Medulla oblongata (tissue), 1 donor: ENCODE results near the gene AP1M2.
"Not testable (repeated sequence)": the region's sequence is repeated elsewhere in the genome, so short reads cannot be mapped to it uniquely, and the experiment has no call there.

Source experiments
- DNase-seq: peaks from one replicate; pipeline ENCODE4 v3.0.0-alpha.2; 2015; ENCODE audit errors: extremely low spot score

Gene AP1M2

DNA sequence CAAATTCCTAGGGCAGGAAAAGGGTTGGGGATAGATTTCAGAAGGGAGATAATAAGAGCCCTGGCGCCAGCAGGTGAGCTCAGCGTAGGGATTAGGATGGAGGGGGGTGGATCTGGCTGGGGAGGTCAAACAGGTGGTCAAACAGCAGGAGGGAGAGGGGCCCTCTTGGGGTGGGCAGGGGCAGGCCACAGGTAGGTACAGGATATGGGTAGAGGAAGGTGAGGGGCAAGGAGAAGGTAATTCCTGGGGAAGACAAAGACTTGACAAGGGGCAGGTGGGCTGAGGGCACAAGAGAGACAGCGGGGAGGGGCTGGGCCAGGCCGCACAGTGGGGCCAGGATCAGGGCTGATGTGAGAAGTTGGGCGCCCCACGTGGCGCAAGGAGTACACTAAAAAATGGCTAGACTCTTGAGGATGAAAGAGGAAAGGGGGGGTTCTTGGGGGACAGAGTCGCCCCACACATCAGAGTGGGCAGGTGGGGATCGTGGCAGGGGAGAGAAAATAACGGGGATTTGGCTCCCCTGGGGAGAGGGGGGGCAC lies 22.0 kb downstream of the AP1M2 start:
- peak; percentile 35 for DNase-seq

DNA sequence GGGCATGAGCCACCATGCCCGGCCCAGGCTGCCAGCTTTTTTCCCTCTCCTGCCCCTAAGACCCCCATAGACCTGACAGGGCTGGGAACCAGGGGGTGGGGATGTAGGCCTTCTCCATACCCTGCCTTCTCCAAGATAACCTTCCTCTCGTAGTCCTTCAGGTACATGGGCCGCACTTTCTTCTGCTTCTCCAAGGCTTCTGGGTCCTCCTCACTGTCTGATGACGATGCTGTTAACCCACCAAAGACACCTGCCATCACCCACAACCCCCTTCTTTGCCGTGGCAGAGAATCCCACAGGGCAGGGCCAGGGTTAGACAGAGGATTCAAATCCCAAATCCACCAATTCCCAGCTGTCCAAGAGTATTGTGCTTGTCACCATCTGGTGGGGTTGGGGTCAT lies 24.5 kb downstream of the AP1M2 start:
- DNase-seq = no peak

DNA sequence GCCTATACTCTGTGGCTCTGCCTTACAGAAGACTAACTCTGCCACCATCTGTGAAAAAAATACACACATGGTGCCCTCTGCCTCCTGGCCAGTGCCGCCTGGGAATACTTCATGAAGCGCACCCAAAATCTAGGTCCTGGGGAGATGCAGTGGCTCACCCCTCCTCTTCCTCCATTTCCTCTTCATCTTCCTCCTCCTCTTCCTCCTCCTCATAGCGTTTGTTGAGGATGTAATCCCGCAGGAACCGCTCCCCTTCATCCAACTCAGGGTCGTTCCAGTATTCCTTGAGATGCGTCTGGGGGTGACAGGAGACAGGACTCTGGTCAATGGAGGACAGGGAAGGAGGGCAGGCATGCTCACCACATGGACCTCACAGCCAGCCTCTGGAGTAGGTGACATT lies 27.0 kb downstream of the AP1M2 start:
- no peak for DNase-seq

DNA sequence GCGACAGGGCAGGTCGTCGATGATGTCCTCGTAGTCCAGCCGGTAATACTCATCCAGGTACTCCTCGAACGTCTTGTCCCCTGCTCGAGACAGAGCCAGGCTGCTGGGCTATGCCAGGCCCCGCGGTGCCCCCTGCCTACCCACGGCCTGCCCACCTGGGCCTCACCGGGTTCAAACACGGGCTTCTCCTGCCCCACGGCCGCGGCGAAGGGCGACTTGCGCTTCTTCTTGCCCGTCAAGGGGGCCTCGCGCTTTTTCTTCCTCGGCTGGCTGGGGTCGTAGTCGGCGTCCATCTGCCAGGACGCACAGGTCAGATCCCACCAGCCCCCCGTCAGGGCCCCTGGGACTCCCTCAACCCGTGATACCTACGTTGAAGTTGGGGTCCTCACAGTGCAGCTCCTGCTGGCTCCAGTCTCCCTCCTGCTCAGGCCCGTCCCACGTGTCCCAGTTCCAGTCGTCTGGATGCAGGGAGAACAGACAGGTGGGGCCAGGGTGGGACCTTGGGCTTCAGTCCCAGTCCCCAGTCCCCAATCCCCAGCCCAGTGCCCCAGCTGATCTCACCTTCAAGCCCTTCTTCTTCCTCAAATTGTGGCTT lies 29.4 kb downstream of the AP1M2 start:
- no peak for DNase-seq

- DNase-seq = no peak
Observed at GRCh38 chr19:10555610-10555973, 31.5 kb downstream of the AP1M2 start.

DNA sequence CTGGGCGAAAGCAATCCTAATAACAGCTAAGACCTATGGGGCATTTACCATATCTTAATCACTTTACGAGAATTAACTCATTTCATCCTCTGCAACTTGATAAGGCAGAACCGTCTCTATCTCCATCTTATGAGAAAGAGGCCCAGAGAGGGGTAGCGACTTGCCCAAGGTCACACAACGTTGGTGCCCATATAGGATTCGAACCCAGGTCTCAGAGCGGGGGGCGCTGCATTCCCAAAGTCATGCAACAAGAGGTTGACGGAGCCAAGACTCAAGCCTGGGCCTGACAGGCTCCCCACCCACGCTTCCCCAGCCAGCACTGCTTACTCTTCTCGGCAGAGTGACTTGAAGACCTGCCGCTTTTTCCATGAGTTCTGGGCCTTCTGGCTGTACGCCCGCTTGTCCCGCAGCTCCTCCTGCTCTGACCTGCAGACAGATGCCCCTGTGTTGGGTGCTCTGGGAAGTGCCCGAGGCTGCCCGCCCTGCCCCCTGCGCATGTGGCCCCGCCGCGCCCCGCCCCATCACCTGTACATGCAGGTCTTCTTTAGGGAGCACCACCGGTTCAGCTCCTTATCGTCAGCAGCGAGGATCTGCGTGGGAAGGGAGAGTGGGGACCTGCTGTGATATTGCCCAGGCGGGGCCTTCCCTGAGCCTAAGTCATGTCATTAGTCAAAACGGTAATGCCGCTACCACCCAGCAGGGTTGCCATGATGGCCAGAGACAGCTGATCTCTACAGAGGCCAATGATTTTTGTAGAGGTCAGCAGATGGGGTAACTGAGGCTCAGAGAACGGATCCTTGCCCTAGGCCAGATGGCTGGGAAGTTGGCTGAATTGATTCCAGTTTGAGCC lies 32.1 kb downstream of the AP1M2 start:
- DNase-seq = no peak

GRCh38 chr19:10553943-10554381 lies 33.1 kb downstream of the AP1M2 start:
- DNase-seq = no peak

- no peak for DNase-seq
Observed at GRCh38 chr19:10553087-10553667, 33.9 kb downstream of the AP1M2 start.

GRCh38 chr19:10552510-10553053 lies 34.5 kb downstream of the AP1M2 start:
- DNase-seq = no peak

DNA sequence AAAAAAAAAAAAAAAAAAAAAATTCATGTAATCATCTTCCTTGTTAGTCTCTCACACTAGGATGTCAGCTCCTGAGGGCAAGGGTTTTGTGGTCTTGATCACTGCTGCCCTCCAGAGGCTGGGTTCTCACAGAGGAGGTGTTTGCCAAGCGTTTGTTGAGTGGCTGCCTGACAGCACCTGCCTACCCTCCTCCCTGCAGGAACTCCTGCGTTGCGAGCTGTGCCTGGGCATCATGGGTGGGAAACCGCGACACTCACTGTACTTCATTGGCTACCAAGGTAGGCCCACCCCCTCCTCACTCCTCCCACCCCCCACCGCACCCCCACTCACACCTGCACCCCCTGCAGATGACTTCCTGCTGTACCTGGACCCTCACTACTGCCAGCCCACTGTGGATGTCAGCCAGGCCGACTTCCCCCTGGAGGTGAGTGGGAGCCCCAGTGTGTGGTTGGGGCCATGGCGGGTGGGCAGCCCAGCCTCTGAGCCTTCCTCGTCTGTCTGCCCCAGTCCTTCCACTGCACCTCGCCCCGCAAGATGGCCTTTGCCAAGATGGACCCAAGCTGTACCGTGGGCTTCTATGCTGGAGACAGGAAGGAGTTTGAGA lies 35.3 kb downstream of the AP1M2 start:
- DNase-seq = no peak

GRCh38 chr19:10551006-10551405 lies 36.1 kb downstream of the AP1M2 start:
- DNase-seq = not testable (repeated sequence)

GRCh38 chr19:10550336-10550735 lies 36.8 kb downstream of the AP1M2 start:
- no peak for DNase-seq

DNA sequence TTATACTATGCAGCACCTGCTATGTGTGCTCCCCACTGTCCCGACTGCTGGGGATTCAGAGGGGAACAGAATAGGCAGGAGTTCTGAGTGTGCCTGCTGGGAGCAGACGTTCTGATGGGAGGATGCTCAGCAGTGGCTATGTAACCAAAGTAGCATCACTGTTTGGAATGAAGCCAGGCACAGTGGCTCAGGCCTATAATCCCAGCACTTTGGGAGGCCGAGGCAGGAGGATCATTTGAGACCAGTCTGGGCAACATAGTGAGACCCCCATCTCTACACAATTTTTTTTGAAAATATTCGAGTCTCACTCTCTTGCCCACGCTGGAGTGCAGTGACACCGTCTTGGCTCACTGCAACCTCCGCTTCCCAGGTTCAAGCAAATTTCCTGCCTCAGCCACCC lies 37.4 kb downstream of the AP1M2 start:
- DNase-seq = no peak

GRCh38 chr19:10548746-10549276 lies 38.3 kb downstream of the AP1M2 start:
- DNase-seq = no peak

DNA sequence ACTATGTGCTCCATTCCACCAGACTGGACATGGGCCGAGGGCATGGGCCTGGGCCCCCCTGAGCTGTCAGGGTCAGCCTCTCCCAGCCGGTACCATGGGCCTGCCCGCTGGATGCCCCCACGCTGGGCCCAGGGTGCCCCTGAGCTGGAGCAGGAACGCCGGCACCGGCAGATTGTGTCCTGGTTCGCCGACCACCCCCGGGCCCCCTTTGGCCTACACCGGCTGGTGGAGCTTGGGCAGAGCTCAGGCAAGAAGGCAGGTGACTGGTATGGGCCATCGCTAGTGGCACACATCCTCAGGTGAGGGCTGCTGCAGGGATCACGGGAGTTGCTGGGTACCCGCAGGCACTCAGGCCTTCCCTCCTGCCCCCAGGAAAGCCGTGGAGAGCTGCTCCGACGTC lies 40.3 kb downstream of the AP1M2 start:
- DNase-seq = no peak

GRCh38 chr19:10544753-10545251 lies 42.3 kb downstream of the AP1M2 start:
- no peak for DNase-seq

GRCh38 chr19:10544242-10544752 lies 42.8 kb downstream of the AP1M2 start:
- no peak for DNase-seq

DNA sequence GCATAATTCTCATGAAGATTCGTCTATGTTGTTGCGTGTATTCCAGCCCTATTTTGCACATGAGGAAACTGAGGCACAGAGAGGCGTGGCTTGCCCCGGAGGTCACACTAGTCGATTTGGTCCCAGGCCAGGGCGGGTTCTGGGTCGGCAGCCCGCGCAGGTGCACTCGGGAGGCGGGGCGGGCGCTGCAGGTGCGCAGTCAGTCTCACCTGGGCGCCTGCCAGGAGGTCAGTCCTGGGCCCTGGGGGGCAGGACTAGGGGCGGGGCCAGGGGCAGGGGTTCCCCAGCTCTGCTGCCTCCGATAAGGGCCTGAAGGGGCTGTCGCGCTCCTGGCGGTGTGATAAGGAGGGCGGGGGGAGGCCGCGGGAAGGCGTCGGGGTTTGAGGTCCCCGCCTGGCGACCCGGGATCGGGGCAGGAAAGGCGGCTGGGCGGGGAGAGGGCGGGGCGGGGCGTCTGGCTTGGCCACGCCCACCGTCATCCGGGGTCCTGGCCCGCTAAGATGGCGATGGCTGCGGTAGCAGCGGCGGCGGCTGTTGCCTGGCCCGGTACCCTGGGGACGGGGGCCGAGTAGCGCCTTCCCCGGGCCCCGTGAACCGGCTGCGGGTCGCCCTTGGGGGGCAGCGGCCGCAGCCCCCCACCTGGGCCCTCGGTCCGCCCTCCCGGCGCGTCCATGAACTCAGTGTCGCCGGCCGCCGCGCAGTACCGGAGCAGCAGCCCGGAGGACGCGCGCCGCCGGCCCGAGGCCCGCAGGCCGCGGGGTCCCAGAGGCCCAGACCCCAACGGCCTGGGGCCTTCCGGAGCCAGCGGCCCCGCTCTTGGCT lies 43.5 kb downstream of the AP1M2 start, which contains the start of gene ATG4D:
TSS of gene ATG4D (plus strand) at position 485 of the 822 bp plus-strand sequence. CDS start at position 672, 187 bp downstream.
- peak; percentile 73 for DNase-seq

DNA sequence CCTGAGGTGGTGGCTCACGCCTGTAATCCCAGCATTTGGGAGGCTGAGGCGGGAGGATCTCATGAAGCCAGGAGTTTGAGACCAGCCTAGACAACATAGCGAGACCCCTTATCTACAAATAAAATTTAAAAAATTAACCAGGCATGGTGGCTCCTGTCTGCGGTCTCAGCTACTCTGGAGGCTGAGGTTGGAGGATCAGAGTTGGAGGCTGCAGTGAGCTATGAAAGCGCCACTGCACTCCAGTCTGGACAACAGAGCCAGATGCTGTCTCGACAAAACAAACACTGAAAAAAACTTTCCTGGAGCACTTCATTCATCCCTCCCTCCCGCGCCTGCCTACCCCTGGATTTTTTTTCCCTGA lies 44.1 kb downstream of the AP1M2 start:
- DNase-seq = no peak

DNA sequence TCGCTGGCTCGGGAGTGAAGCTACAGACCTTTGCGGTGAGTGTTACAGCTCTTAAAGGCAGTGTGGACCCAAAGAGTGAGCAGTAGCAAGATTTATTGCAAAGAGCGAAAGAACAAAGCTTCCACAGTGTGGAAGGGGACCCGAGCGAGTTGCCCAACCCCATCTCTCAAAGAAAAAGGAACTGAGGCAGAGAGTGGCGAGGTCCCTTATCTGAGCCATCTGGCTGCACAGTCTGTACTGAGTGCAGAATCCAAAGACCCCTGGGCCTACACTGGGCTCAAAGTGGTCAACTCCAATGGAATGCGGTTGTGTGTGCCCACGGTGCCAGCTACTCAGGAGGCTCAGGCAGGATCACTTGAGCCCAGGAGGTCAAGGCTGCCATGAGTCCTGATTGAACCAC lies 48.1 kb downstream of the AP1M2 start:
- not testable (repeated sequence) for DNase-seq
